Putamen (tissue), 1 donor: ENCODE results near the gene DNAJC3.

ENCODE experiments used
- DNase-seq: peaks from one replicate; pipeline ENCODE4 v3.0.0-alpha.2; 2016; ENCODE audit warnings: low spot score

The DNAJC3 gene

GRCh38 chr13:95842898-95843297 lies 166.0 kb downstream of the DNAJC3 start:
- no peak for DNase-seq
